ENCODE data around the gene FLOT1. TPM values are rescaled to one million over a fixed set of nuclear protein-coding genes. Genes with fewer than 3 reads are reported as not detected.
A peak's percentile ranks its signal among the peaks of the same experiment; 100 is the strongest.

Gene FLOT1
- total and polyA plus RNA-seq, 2 of the 13 experiments (the other 11 are each of a cell fraction or from before 2014, with no cell fraction given), result 82.3 to 130 TPM

DNA sequence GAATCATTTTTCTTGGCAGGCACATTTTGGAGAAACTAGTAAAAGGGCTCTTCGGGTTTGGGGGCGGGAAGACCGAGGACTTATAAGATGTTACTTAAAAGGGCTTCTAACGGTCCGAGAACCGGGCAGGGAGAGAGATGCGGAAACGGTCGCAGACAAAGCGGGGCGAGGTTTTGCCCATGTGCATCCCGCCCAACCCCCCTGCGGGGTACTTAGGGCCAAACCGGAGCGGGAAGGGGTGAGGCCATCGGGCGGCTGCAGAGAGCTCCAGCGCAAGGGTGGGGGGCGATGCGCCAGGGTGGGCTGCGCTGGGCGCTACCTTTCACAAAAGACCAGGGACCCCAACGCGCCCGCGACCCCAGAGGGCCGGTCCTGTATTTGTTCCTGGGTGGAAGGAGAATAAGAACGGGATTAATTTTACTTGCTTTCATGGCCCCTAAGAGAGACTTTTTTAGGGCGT, 21.7 kb downstream of the FLOT1 start (continued):
- TF ChIP-seq, protein P1, sequence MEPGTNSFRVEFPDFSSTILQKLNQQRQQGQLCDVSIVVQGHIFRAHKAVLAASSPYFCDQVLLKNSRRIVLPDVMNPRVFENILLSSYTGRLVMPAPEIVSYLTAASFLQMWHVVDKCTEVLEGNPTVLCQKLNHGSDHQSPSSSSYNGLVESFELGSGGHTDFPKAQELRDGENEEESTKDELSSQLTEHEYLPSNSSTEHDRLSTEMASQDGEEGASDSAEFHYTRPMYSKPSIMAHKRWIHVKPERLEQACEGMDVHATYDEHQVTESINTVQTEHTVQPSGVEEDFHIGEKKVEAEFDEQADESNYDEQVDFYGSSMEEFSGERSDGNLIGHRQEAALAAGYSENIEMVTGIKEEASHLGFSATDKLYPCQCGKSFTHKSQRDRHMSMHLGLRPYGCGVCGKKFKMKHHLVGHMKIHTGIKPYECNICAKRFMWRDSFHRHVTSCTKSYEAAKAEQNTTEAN (CRISPR knock-in tag; conservative IDR thresholded peaks at IDR 0.05), result 0 out of 2 replicates have a peak, but pooled peaks have one; percentile 25
- TF ChIP-seq ZNF713 (CRISPR knock-in tag; IDR thresholded peaks at IDR 0.05) (no peak), EP300 (IDR thresholded peaks at IDR 0.05; ENCODE audit: low read depth in 2 of 2, low read length in 2 of 2) (no peak), EP300 (CRISPR knock-in tag; IDR thresholded peaks at IDR 0.05; ENCODE audit: borderline replicate concordance) (0 out of 2 replicates have a peak, but pooled peaks have one; percentile 5), PHF5A (CRISPR knock-in tag; IDR thresholded peaks at IDR 0.05; ENCODE audit: low read depth, unreplicated experiment) (no peak), ATAD3A (CRISPR knock-in tag; IDR thresholded peaks at IDR 0.05) (no peak), SMARCC2 (IDR thresholded peaks at IDR 0.05) (no peak), SALL2 (CRISPR knock-in tag; IDR thresholded peaks at IDR 0.05) (no peak), NR2C2 (CRISPR knock-in tag; IDR thresholded peaks at IDR 0.05; ENCODE audit: borderline replicate concordance) (0 out of 2 replicates have a peak, but pooled peaks have one; percentile 15), HOXA9 (CRISPR knock-in tag; IDR thresholded peaks at IDR 0.05; ENCODE audit: borderline replicate concordance) (0 out of 2 replicates have a peak, but pooled peaks have one; percentile 75), SIN3B (IDR thresholded peaks at IDR 0.05; ENCODE audit: low read length) (no peak), ZNF569 (CRISPR knock-in tag; IDR thresholded peaks at IDR 0.05; ENCODE audit: borderline replicate concordance) (no peak), ZNF230 (CRISPR knock-in tag; IDR thresholded peaks at IDR 0.05) (no peak), ZBTB7B (CRISPR knock-in tag; IDR thresholded peaks at IDR 0.05) (peak; percentile 30; the same call in 1 of the 2 replicates), POLR2G (IDR thresholded peaks at IDR 0.05; ENCODE audit: low read depth, low read length) (peak; percentile 14; the same call in 1 of the 2 replicates), ZNF607 (CRISPR knock-in tag; IDR thresholded peaks at IDR 0.05; ENCODE audit: borderline replicate concordance) (peak; percentile 53; the same call in 1 of the 2 replicates), KLF15 (CRISPR knock-in tag; IDR thresholded peaks at IDR 0.05; ENCODE audit: borderline replicate concordance) (0 out of 2 replicates have a peak, but pooled peaks have one; percentile 33), ZNF558 (CRISPR knock-in tag; IDR thresholded peaks at IDR 0.05; ENCODE audit: borderline replicate concordance) (0 out of 2 replicates have a peak, but pooled peaks have one; percentile 78), GPN1 (CRISPR knock-in tag; IDR thresholded peaks at IDR 0.05; ENCODE audit: borderline replicate concordance) (0 out of 2 replicates have a peak, but pooled peaks have one; percentile 31), HNRNPH1 (optimal IDR thresholded peaks at IDR 0.05; ENCODE audit: low read depth, low read length) (peak; percentile 70), SOX13 (IDR thresholded peaks at IDR 0.05) (no peak), SOX13 (CRISPR knock-in tag; conservative IDR thresholded peaks at IDR 0.05 in 1 of 2, IDR thresholded peaks at IDR 0.05 in 1 of 2) (0 out of 4 replicates have a peak, but pooled peaks of 1 of the 2 experiments have one; percentile 7), ZFX (CRISPR knock-in tag; IDR thresholded peaks at IDR 0.05; ENCODE audit: low read depth) (0 out of 2 replicates have a peak, but pooled peaks have one; percentile 3), HDAC6 (IDR thresholded peaks at IDR 0.05; ENCODE audit: low read depth, low read length) (0 out of 2 replicates have a peak, but pooled peaks have one; percentile 10), ZNF446 (CRISPR knock-in tag; IDR thresholded peaks at IDR 0.05) (0 out of 2 replicates have a peak, but pooled peaks have one; percentile 15), ZNF768 (CRISPR knock-in tag; IDR thresholded peaks at IDR 0.05) (peak; percentile 54; the same call in 1 of the 2 replicates), ZBTB26 (CRISPR knock-in tag; IDR thresholded peaks at IDR 0.05; ENCODE audit: borderline replicate concordance) (no peak)
- TF ChIP-seq, protein P2, sequence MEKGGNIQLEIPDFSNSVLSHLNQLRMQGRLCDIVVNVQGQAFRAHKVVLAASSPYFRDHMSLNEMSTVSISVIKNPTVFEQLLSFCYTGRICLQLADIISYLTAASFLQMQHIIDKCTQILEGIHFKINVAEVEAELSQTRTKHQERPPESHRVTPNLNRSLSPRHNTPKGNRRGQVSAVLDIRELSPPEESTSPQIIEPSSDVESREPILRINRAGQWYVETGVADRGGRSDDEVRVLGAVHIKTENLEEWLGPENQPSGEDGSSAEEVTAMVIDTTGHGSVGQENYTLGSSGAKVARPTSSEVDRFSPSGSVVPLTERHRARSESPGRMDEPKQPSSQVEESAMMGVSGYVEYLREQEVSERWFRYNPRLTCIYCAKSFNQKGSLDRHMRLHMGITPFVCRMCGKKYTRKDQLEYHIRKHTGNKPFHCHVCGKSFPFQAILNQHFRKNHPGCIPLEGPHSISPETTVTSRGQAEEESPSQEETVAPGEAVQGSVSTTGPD (CRISPR knock-in tag; IDR thresholded peaks at IDR 0.05), result no peak
